IPS-20b (cell line): ENCODE results near the gene GKN2.
A peak's percentile ranks its signal among the peaks of the same experiment; 100 is the strongest.

Experiments used
- H3K27ac ChIP-seq: one replicate; pipeline ENCODE4 v1.5.1; 2013; ENCODE audit warnings: low read length
- H3K27me3 ChIP-seq: 2 replicates; pipeline ENCODE4 v1.6.1; 2013; ENCODE audit warnings: mild to moderate bottlenecking, low read length, inconsistent platforms; ENCODE audit not compliant: insufficient read depth
- H3K36me3 ChIP-seq: 2 replicates; pipeline ENCODE4 v1.6.1; 2013; ENCODE audit warnings: low read depth, mild to moderate bottlenecking, inconsistent platforms, low read length, moderate library complexity; ENCODE audit not compliant: insufficient read depth
- H3K4me1 ChIP-seq: 2 replicates; pipeline ENCODE4 v1.6.1; 2013; ENCODE audit warnings: mild to moderate bottlenecking, control low read depth, inconsistent platforms, low read length, moderate library complexity; ENCODE audit not compliant: insufficient read depth
- H3K4me3 ChIP-seq: 2 replicates; pipeline ENCODE4 v1.5.1; 2013; ENCODE audit warnings: mild to moderate bottlenecking, low read length, inconsistent platforms
- H3K9ac ChIP-seq: 2 replicates; pipeline ENCODE4 v1.6.1; 2013; ENCODE audit warnings: low read depth, mild to moderate bottlenecking, inconsistent platforms, low read length, moderate library complexity
- H3K9me3 ChIP-seq: 2 replicates; pipeline ENCODE4 v1.6.1; 2013; ENCODE audit warnings: mild to moderate bottlenecking, low read depth, low read length, inconsistent platforms; ENCODE audit not compliant: insufficient read depth

GKN2 gene

DNA sequence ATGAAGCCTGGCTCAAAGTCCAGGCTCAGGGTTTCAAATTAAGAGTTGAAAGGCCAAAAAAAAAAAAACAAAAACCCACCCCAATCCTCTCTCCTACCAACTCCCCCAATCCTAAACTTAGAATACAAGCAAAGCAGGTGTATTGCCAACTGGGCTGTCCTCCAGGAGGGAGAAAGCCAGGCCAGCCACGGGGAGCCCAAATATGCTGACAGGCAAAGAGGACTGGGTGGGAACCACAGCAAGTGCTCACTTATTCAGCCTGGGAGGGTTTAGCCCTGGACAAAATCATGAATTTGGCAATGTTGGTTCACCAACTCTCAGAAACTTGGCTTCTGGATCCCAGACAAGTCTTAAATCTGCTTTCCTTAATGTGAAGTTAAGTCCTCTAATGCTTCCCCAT lies 36.5 kb downstream of the GKN2 start:
- no peaks in the 10 kb centered on the region for H3K36me3 ChIP-seq
- H3K4me1 ChIP-seq = peaks cover 6% of the 10 kb centered on the region
- no peaks in the 10 kb centered on the region for H3K9me3 ChIP-seq
- no peaks in the 10 kb centered on the region for H3K27me3 ChIP-seq
- H3K9ac ChIP-seq = no peak overlapping the region
- no peak overlapping the region for H3K27ac ChIP-seq
- no peak overlapping the region for H3K4me3 ChIP-seq

DNA sequence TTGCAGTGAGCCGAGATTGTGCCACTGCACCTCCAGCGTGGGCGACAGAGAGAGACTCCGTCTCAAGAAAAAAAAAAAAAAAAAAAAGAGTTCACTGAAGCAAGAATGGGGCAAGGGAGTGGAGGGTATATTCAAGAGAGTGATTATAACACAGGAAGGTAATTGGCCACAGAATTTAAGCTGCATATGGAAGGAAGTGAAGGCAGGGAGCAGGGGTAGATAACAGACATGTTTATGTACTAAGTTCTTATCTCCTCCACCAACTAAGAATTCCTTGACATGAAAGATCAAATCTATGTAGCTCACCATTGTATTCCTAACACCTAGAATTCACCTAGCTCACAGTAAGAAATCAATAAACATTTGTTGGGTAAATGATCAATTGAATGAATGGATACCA lies 37.3 kb downstream of the GKN2 start:
- H3K4me3 ChIP-seq = no peak overlapping the region
- H3K4me1 ChIP-seq = peaks cover 14% of the 10 kb centered on the region
- H3K27me3 ChIP-seq = no peaks in the 10 kb centered on the region
- no peak overlapping the region for H3K27ac ChIP-seq
- no peak overlapping the region for H3K9ac ChIP-seq
- no peaks in the 10 kb centered on the region for H3K36me3 ChIP-seq
- no peaks in the 10 kb centered on the region for H3K9me3 ChIP-seq

DNA sequence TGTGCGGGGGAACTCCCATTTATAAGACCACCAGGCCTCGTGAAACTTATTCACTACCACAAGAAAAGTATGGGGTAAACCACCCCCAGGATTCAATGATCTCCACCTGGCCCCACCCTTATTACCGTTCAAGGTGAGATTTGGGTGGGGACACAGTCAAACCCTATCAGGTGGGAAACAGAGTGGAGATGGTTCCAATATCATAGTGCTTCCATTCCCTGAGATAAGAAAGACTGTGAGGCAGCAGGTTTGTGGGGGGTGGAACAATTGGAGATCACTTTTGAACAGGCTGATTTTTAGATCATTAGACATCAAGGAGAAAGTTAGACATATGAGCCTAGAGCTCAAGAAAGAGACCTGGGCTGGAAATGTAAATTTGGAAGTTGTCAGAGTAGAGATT lies 39.3 kb downstream of the GKN2 start:
- peaks cover 18% of the 10 kb centered on the region for H3K4me1 ChIP-seq
- H3K27me3 ChIP-seq = no peaks in the 10 kb centered on the region
- H3K9me3 ChIP-seq = no peaks in the 10 kb centered on the region
- H3K36me3 ChIP-seq = no peaks in the 10 kb centered on the region
- H3K27ac ChIP-seq = no peak overlapping the region
- no peak overlapping the region for H3K9ac ChIP-seq
- no peak overlapping the region for H3K4me3 ChIP-seq

DNA sequence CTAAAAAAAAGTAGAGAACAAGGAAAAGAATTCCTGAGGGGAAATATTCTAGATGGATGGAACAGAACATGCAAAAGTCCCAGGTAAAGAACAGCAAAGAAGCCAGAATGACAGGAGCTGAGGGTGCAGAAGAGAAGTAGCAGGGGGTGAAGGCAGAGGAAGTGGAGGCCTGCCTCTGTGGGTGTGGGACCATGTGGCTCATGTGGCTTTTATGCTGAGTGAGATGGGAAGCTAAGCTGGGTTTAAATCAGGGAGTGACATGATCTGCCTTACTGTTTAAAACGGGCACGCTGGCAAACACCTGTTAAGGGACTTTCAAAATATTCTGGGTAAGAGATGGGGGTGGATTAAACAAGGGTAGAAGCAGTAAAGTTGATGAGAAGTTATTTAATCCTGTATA lies 40.0 kb downstream of the GKN2 start:
- H3K9me3 ChIP-seq = no peaks in the 10 kb centered on the region
- no peak overlapping the region for H3K27ac ChIP-seq
- H3K9ac ChIP-seq = no peak overlapping the region
- no peak overlapping the region for H3K4me3 ChIP-seq
- H3K4me1 ChIP-seq = peaks cover 18% of the 10 kb centered on the region
- H3K27me3 ChIP-seq = no peaks in the 10 kb centered on the region
- H3K36me3 ChIP-seq = no peaks in the 10 kb centered on the region

DNA sequence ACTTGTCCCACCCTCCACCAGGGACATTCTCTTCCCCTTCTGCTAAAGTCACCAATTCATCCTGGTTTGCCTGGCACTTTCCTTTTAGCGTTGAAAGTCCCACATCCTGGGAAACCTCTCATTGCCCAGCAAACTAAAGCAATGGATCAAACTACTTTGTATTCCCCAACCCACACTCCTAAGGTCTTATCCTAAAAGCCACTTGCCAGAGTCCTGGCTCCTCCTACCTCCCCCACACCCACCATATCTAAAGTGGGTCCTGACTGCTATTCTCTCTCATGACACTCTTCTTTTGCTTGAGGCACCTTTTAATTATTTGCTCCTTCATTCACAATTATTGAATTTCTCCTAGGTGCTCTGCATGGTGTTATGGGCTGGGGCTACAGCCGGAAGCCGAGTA lies 40.6 kb downstream of the GKN2 start:
- Histone ChIP-seq H3K9me3 (no peaks in the 10 kb centered on the region), H3K27ac (no peak overlapping the region), H3K36me3 (no peaks in the 10 kb centered on the region), H3K27me3 (no peaks in the 10 kb centered on the region), H3K4me3 (no peak overlapping the region), H3K9ac (no peak overlapping the region), H3K4me1 (peaks cover 18% of the 10 kb centered on the region)

DNA sequence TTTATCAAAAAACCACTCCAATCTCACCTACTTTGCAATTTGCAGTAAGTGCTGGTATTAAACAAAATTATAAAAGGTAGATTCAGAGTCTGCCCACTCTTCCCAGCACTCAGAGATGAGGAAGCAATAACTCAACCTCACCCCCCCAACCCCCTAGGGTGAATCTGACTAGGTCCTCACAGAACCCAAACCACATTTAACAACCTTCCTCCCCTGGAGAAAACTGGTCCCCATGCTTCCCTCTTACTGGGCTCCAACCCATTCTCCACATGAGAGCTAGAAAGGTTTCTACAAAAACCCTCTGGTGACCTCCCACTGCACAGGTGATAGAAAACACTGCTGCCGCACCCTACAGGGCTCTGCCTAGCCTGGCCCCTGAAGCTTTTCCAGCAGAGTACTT lies 41.0 kb downstream of the GKN2 start:
- no peaks in the 10 kb centered on the region for H3K36me3 ChIP-seq
- H3K27ac ChIP-seq = no peak overlapping the region
- no peaks in the 10 kb centered on the region for H3K27me3 ChIP-seq
- no peaks in the 10 kb centered on the region for H3K9me3 ChIP-seq
- peaks cover 18% of the 10 kb centered on the region for H3K4me1 ChIP-seq
- H3K9ac ChIP-seq = no peak overlapping the region
- no peak overlapping the region for H3K4me3 ChIP-seq

DNA sequence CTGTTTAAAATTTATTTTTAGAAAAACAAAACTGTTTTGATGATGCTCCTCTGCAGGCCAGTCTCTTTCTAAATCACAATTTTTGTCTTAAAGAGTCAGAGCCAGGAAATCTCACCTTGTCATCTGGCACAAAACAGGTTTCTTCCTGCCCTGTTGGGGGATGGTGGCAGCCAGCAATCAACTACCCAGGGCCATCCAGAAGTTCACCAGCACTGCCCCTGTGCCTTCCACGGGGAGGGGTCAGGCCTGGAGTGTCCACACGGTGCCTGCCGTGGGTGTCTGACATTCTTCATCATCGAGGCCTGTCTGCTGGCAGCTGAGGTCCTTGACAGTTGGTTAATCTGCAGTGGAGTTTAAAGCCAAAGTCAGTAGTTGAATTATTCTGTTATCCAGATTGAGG lies 41.4 kb downstream of the GKN2 start:
- Histone ChIP-seq H3K27me3 (no peaks in the 10 kb centered on the region), H3K4me3 (no peak overlapping the region), H3K4me1 (peaks cover 18% of the 10 kb centered on the region), H3K9ac (no peak overlapping the region), H3K27ac (no peak overlapping the region), H3K36me3 (no peaks in the 10 kb centered on the region), H3K9me3 (no peaks in the 10 kb centered on the region)

DNA sequence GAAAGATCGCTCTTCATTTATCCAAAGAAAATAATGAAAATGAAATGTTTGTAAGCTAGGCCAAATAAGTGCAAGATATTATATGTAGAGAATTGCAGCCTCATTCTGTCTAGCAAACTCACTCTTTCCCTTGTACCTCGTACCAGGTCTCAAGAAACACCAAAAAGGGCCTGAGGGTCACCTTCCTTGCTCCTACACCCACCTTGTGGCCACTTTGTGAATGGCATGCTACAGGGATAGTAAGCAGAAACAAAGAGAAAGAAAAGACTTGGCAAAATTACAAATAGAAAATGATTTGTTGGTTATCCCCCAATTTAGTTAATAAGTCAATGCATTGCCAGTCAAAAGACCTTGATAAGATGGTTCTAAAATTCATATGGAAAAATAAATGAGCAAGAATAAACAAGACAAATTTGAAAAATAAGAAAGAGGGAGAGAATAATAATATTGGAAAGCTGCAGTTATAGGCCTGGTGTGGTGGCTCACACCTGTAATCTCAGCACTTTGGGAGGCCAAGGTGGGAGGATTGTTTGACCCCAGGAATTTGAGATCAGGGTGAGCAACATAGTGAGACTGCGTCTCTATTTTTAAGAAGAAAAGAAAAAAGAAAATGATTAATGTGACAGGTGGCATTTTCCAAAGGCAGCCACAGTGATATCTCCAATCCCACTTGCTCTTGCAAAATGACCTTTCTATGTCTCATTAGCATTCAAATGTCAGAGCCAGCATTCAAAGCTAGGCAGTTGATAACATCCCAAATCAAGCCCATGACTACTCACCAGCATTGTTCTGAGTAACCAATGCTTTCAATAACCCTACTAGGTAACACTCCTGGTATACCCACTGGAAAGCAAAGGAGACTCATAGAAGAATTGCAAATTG lies 42.7 kb downstream of the GKN2 start:
- H3K27ac ChIP-seq = no peak overlapping the region
- peaks cover 18% of the 10 kb centered on the region for H3K4me1 ChIP-seq
- H3K27me3 ChIP-seq = no peaks in the 10 kb centered on the region
- no peak overlapping the region for H3K4me3 ChIP-seq
- H3K9ac ChIP-seq = 0 out of 2 replicates have a peak overlapping the region, but pooled peaks have one; percentile 11
- no peaks in the 10 kb centered on the region for H3K36me3 ChIP-seq
- no peaks in the 10 kb centered on the region for H3K9me3 ChIP-seq

DNA sequence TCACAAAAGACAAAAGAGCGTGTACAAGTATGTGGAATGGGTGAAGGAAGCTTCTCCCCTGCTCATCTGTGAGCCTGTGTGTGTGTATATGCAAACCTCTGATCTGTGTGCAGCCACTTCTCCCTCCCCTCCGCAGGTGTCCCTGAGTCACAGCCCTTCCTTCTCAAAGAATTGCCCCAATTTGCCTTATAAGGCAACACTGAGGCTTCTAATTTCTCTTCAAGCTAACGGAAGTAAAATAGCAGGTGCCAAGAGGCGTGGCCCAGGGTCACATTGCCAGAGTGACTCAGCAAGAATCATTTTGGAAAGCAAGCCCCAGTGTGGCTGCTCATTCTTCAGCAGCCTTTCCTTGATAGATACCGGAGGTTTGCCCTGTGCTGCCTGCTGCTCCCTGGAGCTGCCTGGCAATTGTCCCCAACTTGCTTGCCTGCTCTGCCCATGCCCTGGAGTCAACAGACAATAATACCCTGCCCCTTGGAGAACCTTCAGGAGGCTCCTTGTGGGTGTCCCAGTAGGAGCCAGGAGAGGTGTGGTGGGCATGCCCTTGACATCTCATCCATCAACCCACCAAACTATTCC lies 44.2 kb downstream of the GKN2 start:
- H3K4me1 ChIP-seq = peaks cover 18% of the 10 kb centered on the region
- peak overlapping the region; percentile 39 for H3K27ac ChIP-seq
- no peaks in the 10 kb centered on the region for H3K9me3 ChIP-seq
- no peaks in the 10 kb centered on the region for H3K27me3 ChIP-seq
- no peaks in the 10 kb centered on the region for H3K36me3 ChIP-seq
- H3K9ac ChIP-seq = peak overlapping the region; percentile 47; the same call in 1 of the 2 replicates
- H3K4me3 ChIP-seq = no peak overlapping the region

DNA sequence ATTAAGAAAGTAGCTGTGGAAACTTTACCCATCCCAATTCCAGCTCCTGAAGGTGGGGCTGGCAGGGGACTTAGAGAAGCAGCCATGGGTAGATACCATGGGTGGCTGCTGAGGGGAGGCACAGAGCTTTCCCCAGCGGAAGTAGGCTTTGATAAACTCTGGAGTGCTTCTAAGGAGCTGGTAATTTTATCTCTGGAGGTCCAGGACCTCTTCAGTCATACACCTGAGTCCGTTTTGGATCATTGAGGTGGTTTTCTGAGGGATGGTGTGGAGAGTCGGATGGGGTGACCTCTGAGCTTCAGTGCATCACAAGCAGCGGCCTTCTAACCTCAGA lies 44.8 kb downstream of the GKN2 start:
- Histone ChIP-seq H3K27me3 (no peaks in the 10 kb centered on the region), H3K9ac (peak overlapping the region; percentile 20; the same call in 1 of the 2 replicates), H3K36me3 (no peaks in the 10 kb centered on the region), H3K4me1 (peaks cover 18% of the 10 kb centered on the region), H3K4me3 (no peak overlapping the region), H3K27ac (peak overlapping the region; percentile 39), H3K9me3 (no peaks in the 10 kb centered on the region)

DNA sequence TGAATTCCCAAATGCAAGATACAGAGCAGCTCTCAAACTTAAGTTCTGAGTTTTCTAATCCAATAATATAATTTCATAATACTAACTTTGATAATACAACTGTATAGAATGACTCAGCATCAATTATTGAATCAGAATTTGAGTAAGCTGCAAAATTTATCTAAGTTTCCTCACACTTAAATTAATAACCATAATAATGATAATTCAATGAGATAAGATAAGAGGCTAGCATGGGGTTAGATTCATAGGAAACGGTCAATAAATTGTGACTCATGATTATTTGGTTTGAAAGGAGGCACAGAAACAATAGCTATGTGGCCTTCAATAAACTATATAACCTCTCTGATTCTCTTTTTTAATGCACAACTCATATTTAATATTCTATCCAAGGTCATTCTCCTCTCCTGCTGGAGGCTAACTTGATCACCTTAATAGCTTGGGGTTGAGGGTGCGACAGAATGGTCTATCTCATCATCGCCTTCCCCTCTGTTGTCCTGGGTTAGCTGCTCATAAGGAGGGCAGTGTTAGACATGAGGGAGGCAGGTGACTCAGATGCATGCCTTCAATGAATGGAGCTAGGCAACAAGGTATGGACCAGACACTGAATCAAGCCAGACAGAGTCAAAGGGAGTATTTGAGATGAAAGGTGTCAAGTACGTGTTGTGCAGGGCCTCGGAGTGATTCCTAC lies 45.3 kb downstream of the GKN2 start:
- H3K36me3 ChIP-seq = no peaks in the 10 kb centered on the region
- H3K9ac ChIP-seq = no peak overlapping the region; the same call in 1 of the 2 replicates
- no peaks in the 10 kb centered on the region for H3K9me3 ChIP-seq
- H3K4me3 ChIP-seq = no peak overlapping the region
- no peak overlapping the region for H3K27ac ChIP-seq
- peaks cover 18% of the 10 kb centered on the region for H3K4me1 ChIP-seq
- no peaks in the 10 kb centered on the region for H3K27me3 ChIP-seq

DNA sequence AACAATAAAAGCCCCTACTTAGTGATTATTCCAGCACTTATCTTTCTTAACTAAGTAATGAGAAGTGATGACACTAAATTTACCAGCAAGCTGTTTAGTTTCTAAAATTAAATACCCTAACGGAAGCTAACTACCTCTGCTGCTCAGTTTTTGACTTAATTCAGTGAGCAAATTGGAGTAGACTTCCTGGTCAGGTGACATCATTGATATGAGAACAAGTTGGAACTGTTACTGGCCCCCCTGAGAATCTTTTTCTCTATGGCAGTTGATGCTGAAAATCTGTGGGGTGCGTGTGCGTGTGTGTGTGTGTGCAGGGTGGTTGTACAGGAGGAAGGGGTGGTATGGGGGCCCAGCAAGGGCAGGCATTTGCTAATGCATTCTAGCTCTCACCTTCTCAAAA lies 46.0 kb downstream of the GKN2 start:
- no peak overlapping the region for H3K27ac ChIP-seq
- no peaks in the 10 kb centered on the region for H3K27me3 ChIP-seq
- no peak overlapping the region for H3K4me3 ChIP-seq
- H3K9me3 ChIP-seq = no peaks in the 10 kb centered on the region
- H3K9ac ChIP-seq = no peak overlapping the region
- H3K36me3 ChIP-seq = no peaks in the 10 kb centered on the region
- H3K4me1 ChIP-seq = peaks cover 17% of the 10 kb centered on the region
